Panc1 (cell line): ENCODE measurements around the gene MRAS. TPM values are rescaled to one million over a fixed set of nuclear protein-coding genes. Genes with fewer than 3 reads are reported as not detected.

ENCODE experiments used
- ATAC-seq: fragments of 200-7000 bp; cut with Tn5 transposase; 2 replicates; pipeline ENCODE4 v1.9.1; 2020; ENCODE audit warnings: mild to moderate bottlenecking, moderate library complexity
- BruUV-seq: library from RNA; stranded (reverse); fragments of 400-500 nt; replicated peaks from 2 replicates; lab custom pipeline; 2021; lab: Mats Ljungman, UMichigan
- CTCF ChIA-PET: fragments of 300-600 bp; sonication (Branson Sonifier 250); formaldehyde crosslinking; loops from one replicate; lab custom pipeline; 2022; ENCODE audit warnings: antibody characterized with exemption; lab: Charles Lee
- POLR2A ChIA-PET: fragments of 300-600 bp; sonication (Branson Sonifier 250); formaldehyde crosslinking; loops from one replicate; lab custom pipeline; 2022; ENCODE audit warnings: antibody characterized with exemption; lab: Charles Lee
- DNase-seq: peaks from one replicate; pipeline ENCODE4 v3.0.0-alpha.2; 2010; ENCODE audit warnings: low read depth, low spot score
- H3K27ac ChIP-seq: 2 replicates; pipeline ENCODE4 v1.5.1; 2011; ENCODE audit warnings: mild to moderate bottlenecking, low read length, inconsistent platforms
- H3K27me3 ChIP-seq: fragments of 200-500 bp; sonication (Bioruptor generic); 2 replicates; pipeline ENCODE4 v1.6.0; 2014; ENCODE audit warnings: low read length, inconsistent platforms; ENCODE audit not compliant: control insufficient read depth, insufficient read depth
- H3K36me3 ChIP-seq: fragments of 200-500 bp; sonication (Bioruptor generic); 2 replicates; pipeline ENCODE4 v1.5.1; 2014; ENCODE audit warnings: inconsistent platforms, mild to moderate bottlenecking, low read length, moderate library complexity; ENCODE audit not compliant: control insufficient read depth, insufficient read depth
- H3K4me1 ChIP-seq: 2 replicates; pipeline ENCODE4 v1.5.1; 2011; ENCODE audit warnings: inconsistent platforms, mild to moderate bottlenecking, low read length, moderate library complexity; ENCODE audit not compliant: control insufficient read depth, insufficient read depth
- H3K4me3 ChIP-seq, 2 experiments: 2 replicates each; pipeline ENCODE4 v1.5.1; 2011 to 2012; ENCODE audit warnings: low read depth in 2 of 2, low read length in 2 of 2, mild to moderate bottlenecking in 2 of 2, inconsistent platforms in 1 of 2, moderate library complexity in 1 of 2
- H3K9me3 ChIP-seq: fragments of 200-500 bp; sonication (Bioruptor generic); 2 replicates; pipeline ENCODE4 v1.5.1; 2014; ENCODE audit warnings: low read depth, mild to moderate bottlenecking, inconsistent platforms, low read length, moderate library complexity; ENCODE audit not compliant: control insufficient read depth, insufficient read depth
- CTCF ChIP-seq: fragments of 450-650 bp; IDR thresholded peaks from 2 replicates; pipeline ENCODE4 v1.5.1; 2017; ENCODE audit warnings: mild to moderate bottlenecking
- POLR2AphosphoS5 ChIP-seq: IDR thresholded peaks from 2 replicates; pipeline ENCODE4 v1.6.1; 2012; ENCODE audit warnings: mild to moderate bottlenecking, low read depth, low read length, moderate library complexity
- REST ChIP-seq, 2 experiments: IDR thresholded peaks; 2 replicates each; pipeline ENCODE4 v1.6.1; 2011 to 2012; ENCODE audit warnings: low read depth in 2 of 2, control low read depth in 1 of 2, low read length in 1 of 2, mild to moderate bottlenecking in 1 of 2, moderate library complexity in 1 of 2; ENCODE audit not compliant: insufficient read depth in 1 of 2
- SIN3A ChIP-seq: IDR thresholded peaks from 2 replicates; pipeline ENCODE4 v1.6.1; 2012; ENCODE audit warnings: low read depth, mild to moderate bottlenecking, low read length, moderate library complexity, borderline replicate concordance; ENCODE audit not compliant: insufficient read depth
- TCF7L2 ChIP-seq: IDR thresholded peaks from 2 replicates; pipeline ENCODE4 v1.6.1; 2011; ENCODE audit warnings: mild to moderate bottlenecking, low read depth, low read length, inconsistent platforms
- in situ Hi-C: cut with HindIII; loops from 2 replicates; pipeline ENCODE4 v1.10.0; 2016; ENCODE audit warnings: low sequenced_read_pairs, low pct_unique_long_range_greater_than_20kb
- intact Hi-C: fragments of 100-400 bp; cut with micrococcal nuclease; formaldehyde crosslinking; loops from one replicate; pipeline ENCODE4 v1.10.0; 2022; ENCODE audit not compliant: unreplicated experiment
- total RNA-seq: library from RNA; stranded (reverse); gene quantifications from one replicate; pipeline ENCODE4 v1.2.1, GENCODE V29; 2021; ENCODE audit not compliant: unreplicated experiment

Gene MRAS
- total RNA-seq, 1 experiment from 2014 or later = 14.2 TPM

DNA sequence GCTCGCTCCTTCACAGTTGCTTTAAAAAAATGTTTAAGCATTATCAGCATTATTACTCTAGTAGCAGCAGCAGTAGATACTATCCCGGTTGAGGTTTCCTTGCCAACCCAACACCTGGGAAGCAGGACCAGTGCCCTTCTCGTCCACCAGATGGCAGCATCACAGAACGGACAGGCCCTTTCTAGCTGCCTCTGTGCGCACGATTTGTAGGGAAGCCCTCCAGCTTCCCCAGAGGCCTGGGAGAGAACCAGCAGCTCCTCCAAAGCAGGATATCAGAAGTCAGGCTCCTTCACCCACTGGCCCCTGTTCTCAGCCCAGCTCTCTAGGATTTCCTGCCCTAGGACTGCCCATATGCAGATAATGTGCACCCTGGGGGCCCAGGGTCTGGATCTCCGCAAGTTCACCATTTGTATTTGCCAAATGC, 69.2 kb downstream of the MRAS start:
- Histone ChIP-seq H3K27ac (no peak overlapping the region), H3K27me3 (peaks cover 5% of the 10 kb centered on the region; the same call in 1 of the 2 replicates), H3K36me3 (no peaks in the 10 kb centered on the region), H3K4me3 (no peak overlapping the region), H3K4me1 (no peaks in the 10 kb centered on the region), H3K9me3 (no peaks in the 10 kb centered on the region)
- intact Hi-C loops = loop anchor here (2.0 to 5.0 kb wide), 2 partner anchors 235 to 505 kb away; no protein-coding TSS in a partner anchor
- in situ Hi-C loops = no loop called here
- BruUV-seq = no TSS peak
- DNase-seq = peak; percentile 67
- ATAC-seq = peak; percentile 98
- ChIA-PET POLR2A (interaction anchor here (0.5 to 0.6 kb wide), 2 partner anchors 179 to 184 kb away, joined by 3 to 6 read pairs; no protein-coding TSS in a partner anchor), CTCF (interaction anchor here (0.5 to 1.5 kb wide), 10 partner anchors 17 to 625 kb away, joined by 3 to 8 read pairs (median 3); partner anchors contain the start of gene ESYT3)
- TF ChIP-seq POLR2AphosphoS5 (no peak), CTCF (peak; percentile 97)

- Histone ChIP-seq H3K9me3 (no peaks in the 10 kb centered on the region), H3K27ac (no peak overlapping the region), H3K27me3 (peaks cover 5% of the 10 kb centered on the region; the same call in 1 of the 2 replicates), H3K4me3 (no peak overlapping the region), H3K4me1 (no peaks in the 10 kb centered on the region), H3K36me3 (no peaks in the 10 kb centered on the region)
- intact Hi-C loops = loop anchor here (5.0 kb wide), 1 partner anchor 236 kb away; no protein-coding TSS in a partner anchor
- TF ChIP-seq SIN3A (no peak), TCF7L2 (no peak), REST (IDR thresholded peaks at IDR 0.05; ENCODE audit: insufficient read depth in 1 of 2, low read depth in 2 of 2, low read length in 1 of 2) (no peak), POLR2AphosphoS5 (no peak), CTCF (no peak)
- ChIA-PET POLR2A (interaction anchor here (0.6 kb wide), 1 partner anchor 859 kb away, joined by 5 read pairs; no protein-coding TSS in a partner anchor), CTCF (interaction anchor here (0.7 to 1.5 kb wide), 3 partner anchors 8 to 504 kb away, joined by 4 to 8 read pairs (median 6); no protein-coding TSS in a partner anchor)
- ATAC-seq (no peak), DNase-seq (no peak)
- in situ Hi-C loops = no loop called here
- no TSS peak for BruUV-seq
Measured at GRCh38 chr3:138418601-138419206, 70.3 kb downstream of the MRAS start.
